HG03097 (cell line): ENCODE measurements around the gene ZSCAN29.
A peak's percentile ranks its signal among the peaks of the same experiment; 100 is the strongest.

Source experiments
- ATAC-seq: cut with Tn5 transposase; IDR thresholded peaks from one replicate; pipeline ENCODE4 v1.9.1; 2021; ENCODE audit not compliant: unreplicated experiment, low FRiP score

The ZSCAN29 gene

GRCh38 chr15:43352693-43353382, 18.0 kb downstream of the ZSCAN29 start:
- ATAC-seq = no peak

GRCh38 chr15:43347114-43347513, 23.7 kb downstream of the ZSCAN29 start:
- ATAC-seq = no peak

GRCh38 chr15:43346305-43346704, 24.5 kb downstream of the ZSCAN29 start:
- no peak for ATAC-seq

- ATAC-seq = peak; percentile 25
Measured at GRCh38 chr15:43330780-43331087, 40.1 kb downstream of the ZSCAN29 start.

- peak; percentile 83 for ATAC-seq
Measured at GRCh38 chr15:43329960-43330779, 40.7 kb downstream of the ZSCAN29 start, which contains the start of gene LCMT2. Gene LCMT2 (minus strand): TSS chr15:43330573. CDS start chr15:43330489, 84 bp downstream.

GRCh38 chr15:43329217-43329959, 41.5 kb downstream of the ZSCAN29 start:
- no peak for ATAC-seq

GRCh38 chr15:43325039-43325684, 45.7 kb downstream of the ZSCAN29 start:
- no peak for ATAC-seq

GRCh38 chr15:43318990-43319771, 51.7 kb downstream of the ZSCAN29 start:
- no peak for ATAC-seq

GRCh38 chr15:43317566-43318184, 53.2 kb downstream of the ZSCAN29 start:
- ATAC-seq = no peak

GRCh38 chr15:43316971-43317346, 53.9 kb downstream of the ZSCAN29 start:
- no peak for ATAC-seq

- ATAC-seq = no peak
Measured at GRCh38 chr15:43316016-43316970, 54.5 kb downstream of the ZSCAN29 start.

- no peak for ATAC-seq
Measured at GRCh38 chr15:43314171-43314570, 56.7 kb downstream of the ZSCAN29 start.

- no peak for ATAC-seq
Measured at GRCh38 chr15:43312378-43312777, 58.5 kb downstream of the ZSCAN29 start.
